IMR-90 (cell line): ENCODE results near the gene OGFR. TPM values are rescaled to one million over a fixed set of nuclear protein-coding genes. Genes with fewer than 3 reads are reported as not detected.
"Not testable (repeated sequence)": the region's sequence is repeated elsewhere in the genome, so short reads cannot be mapped to it uniquely, and the experiment has no call there.

ENCODE experiments used
- ATAC-seq: fragments of 200-7000 bp; cut with Tn5 transposase; 2 replicates; pipeline ENCODE4 v1.9.1; 2020; ENCODE audit warnings: low read depth, mild to moderate bottlenecking, moderate library complexity
- BruUV-seq: library from RNA; stranded (reverse); fragments of 400-500 nt; replicated peaks from 2 replicates; lab custom pipeline; 2021; lab: Mats Ljungman, UMichigan
- CTCF ChIA-PET: fragments of 300-600 bp; formaldehyde crosslinking; extraction: SDS; loops from one replicate; lab custom pipeline; 2021; ENCODE audit warnings: antibody characterized with exemption; lab: Yijun Ruan, JAX
- POLR2A ChIA-PET: fragments of 300-600 bp; sonication (Branson Sonifier 250); formaldehyde crosslinking; loops from one replicate; lab custom pipeline; 2022; ENCODE audit warnings: antibody characterized with exemption; ENCODE audit not compliant: unreplicated experiment; lab: Charles Lee
- DNase-seq: peaks from one replicate; pipeline ENCODE4 v3.0.0; 2013
- H2AFZ ChIP-seq: replicated peaks from 2 replicates; pipeline ENCODE3; 2013; ENCODE audit warnings: low read length, mild to moderate bottlenecking; ENCODE audit not compliant: poor library complexity
- H2AK5ac ChIP-seq: 2 replicates; pipeline ENCODE4 v1.6.1; 2013; ENCODE audit warnings: low read depth, low read length, inconsistent platforms
- H2AK9ac ChIP-seq: replicated peaks from 2 replicates; pipeline ENCODE3; 2013; ENCODE audit warnings: mild to moderate bottlenecking, low read depth, low read length, moderate library complexity; ENCODE audit not compliant: poor library complexity
- H2BK120ac ChIP-seq: 2 replicates; pipeline ENCODE4 v1.6.1; 2013; ENCODE audit warnings: low read depth, low read length, inconsistent platforms
- H2BK15ac ChIP-seq: 3 replicates; pipeline ENCODE4 v1.6.1; 2013; ENCODE audit warnings: low read depth, low read length, inconsistent platforms
- H2BK20ac ChIP-seq: 2 replicates; pipeline ENCODE4 v1.6.1; 2013; ENCODE audit warnings: low read depth, mild to moderate bottlenecking, inconsistent platforms, low read length, moderate library complexity
- H2BK5ac ChIP-seq: 2 replicates; pipeline ENCODE4 v1.6.1; 2013; ENCODE audit warnings: mild to moderate bottlenecking, low read depth, low read length, inconsistent platforms; ENCODE audit not compliant: poor library complexity, severe bottlenecking
- H3K14ac ChIP-seq: replicated peaks from 2 replicates; pipeline ENCODE4 v1.6.1; 2013; ENCODE audit warnings: low read depth, low read length, inconsistent platforms
- H3K18ac ChIP-seq: 2 replicates; pipeline ENCODE4 v1.6.1; 2013; ENCODE audit warnings: low read depth, low read length, control low read depth
- H3K23ac ChIP-seq: 2 replicates; pipeline ENCODE4 v1.6.1; 2013; ENCODE audit warnings: low read depth, low read length, inconsistent platforms
- H3K27ac ChIP-seq: 2 replicates; pipeline ENCODE4 v1.5.1; 2013; ENCODE audit warnings: mild to moderate bottlenecking, control low read depth, low read length; ENCODE audit not compliant: insufficient read depth
- H3K27me3 ChIP-seq: 2 replicates; pipeline ENCODE4 v1.6.1; 2013; ENCODE audit warnings: low read length; ENCODE audit not compliant: control insufficient read depth, insufficient read depth
- H3K36me3 ChIP-seq: 2 replicates; pipeline ENCODE4 v1.6.1; 2013; ENCODE audit warnings: low read length, mixed read lengths; ENCODE audit not compliant: control insufficient read depth, insufficient read depth
- H3K4ac ChIP-seq: 2 replicates; pipeline ENCODE4 v1.6.1; 2013; ENCODE audit warnings: low read depth, low read length, inconsistent platforms
- H3K4me1 ChIP-seq: 2 replicates; pipeline ENCODE4 v1.6.1; 2013; ENCODE audit warnings: low read length, mixed read lengths; ENCODE audit not compliant: control insufficient read depth, insufficient read depth
- H3K4me2 ChIP-seq: 2 replicates; pipeline ENCODE4 v1.6.1; 2013; ENCODE audit warnings: low read depth, mild to moderate bottlenecking, control low read depth, low read length, moderate library complexity
- H3K4me3 ChIP-seq: 2 replicates; pipeline ENCODE4 v1.5.1; 2013; ENCODE audit warnings: low read depth, mild to moderate bottlenecking, control low read depth, low read length, moderate library complexity; ENCODE audit not compliant: insufficient read depth
- H3K56ac ChIP-seq: 2 replicates; pipeline ENCODE4 v1.6.1; 2013; ENCODE audit warnings: low read length, inconsistent platforms; ENCODE audit not compliant: insufficient read depth; ENCODE audit errors: extremely low read depth
- H3K79me1 ChIP-seq, 2 experiments: 2 replicates each; pipeline ENCODE4 v1.6.1; 2013; ENCODE audit warnings: low read length in 2 of 2, inconsistent platforms in 1 of 2, low read depth in 1 of 2
- H3K9ac ChIP-seq: 2 replicates; pipeline ENCODE4 v1.6.1; 2013; ENCODE audit warnings: low read depth, low read length, control low read depth
- H3K9me1 ChIP-seq: 2 replicates; pipeline ENCODE4 v1.6.1; 2013; ENCODE audit warnings: low read length, inconsistent platforms; ENCODE audit not compliant: insufficient read depth
- H3K9me3 ChIP-seq: 2 replicates; pipeline ENCODE4 v1.6.1; 2013; ENCODE audit warnings: low read length; ENCODE audit not compliant: control insufficient read depth, insufficient read depth
- H4K20me1 ChIP-seq: 2 replicates; pipeline ENCODE4 v1.6.1; 2013; ENCODE audit warnings: low read length, inconsistent platforms; ENCODE audit not compliant: insufficient read depth
- H4K5ac ChIP-seq: 2 replicates; pipeline ENCODE4 v1.6.1; 2013; ENCODE audit warnings: mild to moderate bottlenecking, low read depth, low read length, control low read depth
- H4K8ac ChIP-seq, 2 experiments: 2 replicates each; pipeline ENCODE4 v1.6.1; 2013; ENCODE audit warnings: low read depth in 2 of 2, low read length in 2 of 2, control low read depth in 1 of 2, inconsistent platforms in 1 of 2
- H4K91ac ChIP-seq: 2 replicates; pipeline ENCODE4 v1.6.1; 2013; ENCODE audit warnings: low read depth, low read length, inconsistent platforms; ENCODE audit not compliant: insufficient read depth
- WGBS, 2 experiments: methylation state at CpG; one replicate each; pipeline versions ENCODE4 v1.1.5 to v1.1.7; 2013; ENCODE audit warnings: missing lambda C conversion rate in 2 of 2; ENCODE audit not compliant: insufficient read length in 1 of 2; ENCODE audit errors: extremely low coverage in 2 of 2; 5-methylcytosine and 5-hydroxymethylcytosine counted together
- dilution Hi-C: fragments of 300-500 bp; cut with HindIII; formaldehyde crosslinking; loops from one replicate; pipeline ENCODE4 v1.14.3; 2018; ENCODE audit warnings: low sequenced_read_pairs; ENCODE audit not compliant: unreplicated experiment
- in situ Hi-C: fragments of 300-500 bp; cut with MboI; formaldehyde crosslinking; loops from 3 replicates; pipeline ENCODE4 v1.14.3; 2019; ENCODE audit warnings: low sequenced_read_pairs, inconsistent platforms, mixed read lengths
- intact Hi-C: fragments of 100-400 bp; cut with micrococcal nuclease; formaldehyde crosslinking; loops from 2 replicates; pipeline ENCODE4 v1.10.0; 2022
- polyA plus RNA-seq, 3 experiments: library from polyadenylated mRNA; depleted of rRNA; stranded (reverse); fragments of >200 nt; gene quantifications; 2 replicates each; pipeline ENCODE4 v1.2.3, GENCODE V29; 2012; ENCODE audit warnings: low replicate concordance in 1 of 3
- total RNA-seq: library from RNA; depleted of rRNA; stranded (reverse); fragments of >200 nt; gene quantifications from 2 replicates; pipeline ENCODE4 v1.2.3, GENCODE V29; 2012

OGFR gene
- total and polyA plus RNA-seq, 2 of the 4 experiments (the other 2 are of a cell fraction), result 22.4 to 30.1 TPM

DNA sequence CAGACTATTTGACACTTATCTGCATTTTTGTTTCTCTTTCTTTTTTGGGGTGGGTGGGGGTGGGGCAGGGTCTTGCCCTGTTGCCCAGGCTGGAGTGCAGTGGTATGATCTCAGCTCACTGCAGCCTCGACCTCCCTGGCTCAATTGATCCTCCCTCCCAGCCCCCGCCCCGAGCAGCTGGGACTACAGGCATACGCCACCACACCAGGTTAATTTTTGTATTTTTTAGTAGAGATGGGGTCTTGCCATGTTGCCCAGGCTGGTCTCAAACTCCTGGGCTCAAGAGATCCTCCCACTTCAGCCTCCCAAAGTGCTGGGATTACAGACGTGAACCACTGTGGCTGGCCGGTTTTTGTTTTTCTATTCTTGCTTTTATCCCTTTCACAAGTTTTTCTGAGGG lies 48.7 kb downstream of the OGFR start:
- H3K9me3 ChIP-seq, H2BK15ac ChIP-seq, H2BK20ac ChIP-seq, DNase-seq, H3K14ac ChIP-seq, in situ Hi-C loops, H2AK9ac ChIP-seq, CTCF ChIA-PET, intact Hi-C loops, H3K4me1 ChIP-seq, H3K9me1 ChIP-seq, H3K18ac ChIP-seq, H3K4me3 ChIP-seq, H3K9ac ChIP-seq, ATAC-seq, POLR2A ChIA-PET, H3K56ac ChIP-seq, H2BK5ac ChIP-seq, BruUV-seq, H3K4me2 ChIP-seq, H2AK5ac ChIP-seq, H2AFZ ChIP-seq, H3K4ac ChIP-seq, H4K8ac ChIP-seq, H2BK120ac ChIP-seq, H3K27me3 ChIP-seq, H4K5ac ChIP-seq, H3K27ac ChIP-seq, H3K23ac ChIP-seq, H4K91ac ChIP-seq, dilution Hi-C loops: not testable (repeated sequence)
- Histone ChIP-seq H3K79me1 (peaks cover 14 to 39% of the 10 kb centered on the region in 2 experiments), H4K20me1 (peaks cover 14% of the 10 kb centered on the region; the same call in 1 of the 2 replicates), H3K36me3 (peaks cover 27% of the 10 kb centered on the region)
- WGBS, 2 experiments, result no CpG with 5 or more reads among the region's 6 CpGs
